ENCODE measurements around the gene RASAL3.

- TF ChIP-seq, protein P1, sequence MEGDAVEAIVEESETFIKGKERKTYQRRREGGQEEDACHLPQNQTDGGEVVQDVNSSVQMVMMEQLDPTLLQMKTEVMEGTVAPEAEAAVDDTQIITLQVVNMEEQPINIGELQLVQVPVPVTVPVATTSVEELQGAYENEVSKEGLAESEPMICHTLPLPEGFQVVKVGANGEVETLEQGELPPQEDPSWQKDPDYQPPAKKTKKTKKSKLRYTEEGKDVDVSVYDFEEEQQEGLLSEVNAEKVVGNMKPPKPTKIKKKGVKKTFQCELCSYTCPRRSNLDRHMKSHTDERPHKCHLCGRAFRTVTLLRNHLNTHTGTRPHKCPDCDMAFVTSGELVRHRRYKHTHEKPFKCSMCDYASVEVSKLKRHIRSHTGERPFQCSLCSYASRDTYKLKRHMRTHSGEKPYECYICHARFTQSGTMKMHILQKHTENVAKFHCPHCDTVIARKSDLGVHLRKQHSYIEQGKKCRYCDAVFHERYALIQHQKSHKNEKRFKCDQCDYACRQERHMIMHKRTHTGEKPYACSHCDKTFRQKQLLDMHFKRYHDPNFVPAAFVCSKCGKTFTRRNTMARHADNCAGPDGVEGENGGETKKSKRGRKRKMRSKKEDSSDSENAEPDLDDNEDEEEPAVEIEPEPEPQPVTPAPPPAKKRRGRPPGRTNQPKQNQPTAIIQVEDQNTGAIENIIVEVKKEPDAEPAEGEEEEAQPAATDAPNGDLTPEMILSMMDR (IDR thresholded peaks at IDR 0.05), result no peak
- no peak for TF ChIP-seq POLR2A (IDR thresholded peaks at IDR 0.05)
Measured at GRCh38 chr19:15461694-15462093, 2.6 kb downstream of the RASAL3 start.

Measured in esophagus squamous epithelium (tissue), 4 donors.